GDM1 (cell line): ENCODE results near the gene ABCA4.
"Not testable (repeated sequence)": the region's sequence is repeated elsewhere in the genome, so short reads cannot be mapped to it uniquely, and the experiment has no call there.

Experiments used
- DNase-seq: peaks from one replicate; lab custom pipeline; 2025; lab: John Stamatoyannopoulos, UW

ABCA4 gene

GRCh38 chr1:93979040-93979717, 141.8 kb downstream of the ABCA4 start:
- DNase-seq: no peak

GRCh38 chr1:93977598-93977945, 143.4 kb downstream of the ABCA4 start:
- no peak for DNase-seq

- DNase-seq: no peak
Measured at GRCh38 chr1:93976711-93977597, 144.0 kb downstream of the ABCA4 start.

GRCh38 chr1:93976291-93976690, 144.7 kb downstream of the ABCA4 start:
- DNase-seq: no peak

- no peak for DNase-seq
Measured at GRCh38 chr1:93972341-93972740, 148.6 kb downstream of the ABCA4 start.

GRCh38 chr1:93969887-93970286, 151.1 kb downstream of the ABCA4 start:
- no peak for DNase-seq

GRCh38 chr1:93969371-93969770, 151.6 kb downstream of the ABCA4 start:
- DNase-seq: no peak

GRCh38 chr1:93967306-93967705, 153.6 kb downstream of the ABCA4 start:
- no peak for DNase-seq

GRCh38 chr1:93965888-93966287, 155.1 kb downstream of the ABCA4 start:
- DNase-seq: no peak

- DNase-seq: no peak
Measured at GRCh38 chr1:93965256-93965655, 155.7 kb downstream of the ABCA4 start.

GRCh38 chr1:93964777-93965200, 156.2 kb downstream of the ABCA4 start:
- DNase-seq: no peak

GRCh38 chr1:93964096-93964776, 156.7 kb downstream of the ABCA4 start:
- no peak for DNase-seq

- DNase-seq: no peak
Measured at GRCh38 chr1:93963585-93963984, 157.4 kb downstream of the ABCA4 start.

GRCh38 chr1:93961906-93962305, 159.0 kb downstream of the ABCA4 start:
- no peak for DNase-seq

GRCh38 chr1:93961443-93961842, 159.5 kb downstream of the ABCA4 start:
- DNase-seq: no peak

- no peak for DNase-seq
Measured at GRCh38 chr1:93960641-93961147, 160.3 kb downstream of the ABCA4 start.

- no peak for DNase-seq
Measured at GRCh38 chr1:93959413-93959812, 161.5 kb downstream of the ABCA4 start.

- no peak for DNase-seq
Measured at GRCh38 chr1:93958726-93959100, 162.2 kb downstream of the ABCA4 start.

- no peak for DNase-seq
Measured at GRCh38 chr1:93958032-93958725, 162.8 kb downstream of the ABCA4 start.

- DNase-seq: no peak
Measured at GRCh38 chr1:93955765-93956164, 165.2 kb downstream of the ABCA4 start.

GRCh38 chr1:93947002-93947686, 173.8 kb downstream of the ABCA4 start:
- not testable (repeated sequence) for DNase-seq
